ENCODE measurements around the gene WNT2B.

Gene WNT2B

DNA sequence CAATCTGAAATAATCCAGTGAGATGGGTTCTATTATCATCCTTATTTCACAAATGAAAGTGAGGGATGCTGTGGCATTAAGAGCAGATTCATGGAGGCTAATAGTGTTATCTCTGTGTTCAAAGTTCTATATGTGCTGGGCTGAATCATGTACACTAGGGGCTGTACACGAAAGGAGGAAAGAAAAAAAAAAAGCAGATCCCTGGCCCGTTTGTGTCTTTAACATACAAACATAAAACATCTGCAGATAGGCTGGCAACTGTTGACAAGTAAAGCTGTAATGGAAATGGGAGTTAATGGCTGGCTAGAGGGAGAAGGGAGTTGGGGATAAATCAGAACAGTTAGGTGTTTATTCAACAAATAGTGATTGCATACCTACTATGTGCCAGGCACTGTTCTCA lies 3.1 kb downstream of the WNT2B start:
- no peak overlapping the region for H3K4me3 Mint-ChIP-seq
- no peak overlapping the region for H3K27ac Mint-ChIP-seq
- H3K9me3 Mint-ChIP-seq, result no peaks in the 10 kb centered on the region
- no peaks in the 10 kb centered on the region for H3K4me1 Mint-ChIP-seq
- no peak for ATAC-seq
- no peaks in the 10 kb centered on the region for H3K36me3 Mint-ChIP-seq
- DNase-seq (ENCODE audit: low spot score in 2 of 2), result no peak

DNA sequence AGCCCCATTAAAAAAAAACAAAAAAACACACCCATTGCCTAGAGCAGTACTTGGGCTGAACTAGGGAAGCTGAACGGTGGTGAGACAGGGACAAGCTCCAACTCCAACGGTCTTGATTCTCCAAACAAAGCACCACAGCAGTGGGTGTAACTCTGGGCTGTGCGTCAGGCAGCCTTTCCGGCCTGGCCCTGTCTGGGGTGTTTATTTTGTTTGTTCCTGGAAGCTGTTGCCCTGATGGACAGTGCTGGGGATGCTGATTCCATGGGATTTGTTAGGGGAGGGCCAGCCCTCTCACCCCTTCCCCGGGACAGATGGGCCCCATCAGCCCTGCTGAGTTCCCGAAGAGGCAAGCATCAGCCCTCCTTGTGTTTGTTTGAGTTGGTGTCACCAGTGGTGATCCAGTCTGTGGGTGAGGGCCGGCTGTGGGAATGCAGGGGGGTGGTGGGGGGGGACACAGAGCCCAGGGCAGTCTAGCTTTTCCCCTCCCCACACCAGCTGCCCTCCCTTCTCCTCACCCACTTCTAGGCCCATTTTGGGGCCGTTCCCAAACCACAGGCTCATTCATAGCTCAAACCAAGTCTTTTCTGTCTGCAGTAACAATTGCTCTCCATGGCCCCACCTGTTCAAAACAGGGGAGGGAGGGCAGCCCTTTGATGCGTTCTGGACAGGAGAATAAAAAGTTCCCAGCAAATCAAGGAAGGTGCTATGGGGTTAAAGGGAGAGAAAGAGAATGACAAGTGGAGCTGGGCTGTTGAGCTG lies 4.5 kb downstream of the WNT2B start:
- Mint-ChIP-seq H3K9me3 (no peaks in the 10 kb centered on the region), H3K4me1 (no peaks in the 10 kb centered on the region), H3K4me3 (no peak overlapping the region), H3K36me3 (no peaks in the 10 kb centered on the region), H3K27ac (no peak overlapping the region)
- ATAC-seq (no peak), DNase-seq (ENCODE audit: low spot score in 2 of 2) (no peak)

DNA sequence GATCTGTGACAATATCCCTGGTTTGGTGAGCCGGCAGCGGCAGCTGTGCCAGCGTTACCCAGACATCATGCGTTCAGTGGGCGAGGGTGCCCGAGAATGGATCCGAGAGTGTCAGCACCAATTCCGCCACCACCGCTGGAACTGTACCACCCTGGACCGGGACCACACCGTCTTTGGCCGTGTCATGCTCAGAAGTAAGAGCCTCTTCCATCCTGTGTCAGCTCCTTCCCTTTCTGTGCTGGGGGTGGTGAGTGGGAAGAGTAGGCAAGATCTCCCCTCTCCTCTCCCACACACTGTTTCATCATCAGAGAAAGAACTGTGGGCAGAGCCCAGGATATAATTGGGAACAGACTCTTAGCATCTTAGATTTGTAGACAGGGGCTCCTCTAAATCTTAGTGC lies 6.1 kb downstream of the WNT2B start:
- Mint-ChIP-seq H3K4me1 (no peaks in the 10 kb centered on the region), H3K27ac (no peak overlapping the region), H3K9me3 (no peaks in the 10 kb centered on the region), H3K36me3 (no peaks in the 10 kb centered on the region), H3K4me3 (no peak overlapping the region)
- ATAC-seq, result no peak
- no peak for DNase-seq (ENCODE audit: low spot score in 2 of 2)

DNA sequence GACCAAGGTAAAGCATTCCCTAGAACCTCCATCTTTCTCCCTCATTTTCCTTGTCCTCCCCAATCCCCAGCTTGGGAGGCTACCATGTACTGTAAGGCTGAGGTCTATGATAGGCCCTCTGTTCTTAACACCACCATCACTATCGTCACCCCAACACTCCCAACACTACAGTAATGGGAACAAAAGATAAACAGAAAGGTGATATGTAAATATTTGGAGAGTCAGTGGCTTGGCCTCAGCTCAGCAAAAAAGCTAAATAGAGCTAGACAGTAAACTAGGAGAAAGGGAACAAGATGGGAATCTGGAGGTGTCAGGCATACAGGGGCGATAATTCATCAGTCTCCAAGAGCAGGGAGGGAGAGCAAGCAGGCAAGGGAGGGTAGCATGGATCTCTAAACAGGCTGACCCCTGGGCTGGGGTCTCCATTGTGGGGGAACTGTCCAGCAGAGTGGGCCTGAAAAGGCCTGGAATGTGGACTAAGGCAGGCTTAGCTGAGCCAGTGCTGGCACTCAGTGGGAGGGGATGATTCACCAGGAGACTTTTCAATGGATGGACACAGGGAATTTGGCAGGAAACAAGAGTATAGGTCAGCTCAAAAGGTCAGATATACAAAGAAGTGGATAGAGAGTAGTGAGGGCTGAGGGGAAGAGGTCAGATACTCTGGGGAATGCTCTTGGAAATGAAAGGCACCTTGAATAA lies 6.7 kb downstream of the WNT2B start:
- H3K27ac Mint-ChIP-seq, result no peak overlapping the region
- no peak overlapping the region for H3K4me3 Mint-ChIP-seq
- no peaks in the 10 kb centered on the region for H3K9me3 Mint-ChIP-seq
- ATAC-seq (no peak), DNase-seq (ENCODE audit: low spot score in 2 of 2) (no peak)
- H3K36me3 Mint-ChIP-seq, result no peaks in the 10 kb centered on the region
- H3K4me1 Mint-ChIP-seq, result no peaks in the 10 kb centered on the region

DNA sequence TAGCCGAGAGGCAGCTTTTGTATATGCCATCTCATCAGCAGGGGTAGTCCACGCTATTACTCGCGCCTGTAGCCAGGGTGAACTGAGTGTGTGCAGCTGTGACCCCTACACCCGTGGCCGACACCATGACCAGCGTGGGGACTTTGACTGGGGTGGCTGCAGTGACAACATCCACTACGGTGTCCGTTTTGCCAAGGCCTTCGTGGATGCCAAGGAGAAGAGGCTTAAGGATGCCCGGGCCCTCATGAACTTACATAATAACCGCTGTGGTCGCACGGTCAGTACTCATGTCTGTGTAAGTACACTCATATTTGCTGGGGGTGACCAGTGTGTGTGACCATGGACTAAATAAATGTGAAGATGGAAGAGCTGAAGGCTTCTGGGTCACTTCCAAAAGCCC lies 7.4 kb downstream of the WNT2B start:
- Mint-ChIP-seq H3K27ac (no peak overlapping the region), H3K4me1 (no peaks in the 10 kb centered on the region), H3K4me3 (no peak overlapping the region), H3K36me3 (no peaks in the 10 kb centered on the region), H3K9me3 (no peaks in the 10 kb centered on the region)
- ATAC-seq (no peak), DNase-seq (ENCODE audit: low spot score in 2 of 2) (no peak)

DNA sequence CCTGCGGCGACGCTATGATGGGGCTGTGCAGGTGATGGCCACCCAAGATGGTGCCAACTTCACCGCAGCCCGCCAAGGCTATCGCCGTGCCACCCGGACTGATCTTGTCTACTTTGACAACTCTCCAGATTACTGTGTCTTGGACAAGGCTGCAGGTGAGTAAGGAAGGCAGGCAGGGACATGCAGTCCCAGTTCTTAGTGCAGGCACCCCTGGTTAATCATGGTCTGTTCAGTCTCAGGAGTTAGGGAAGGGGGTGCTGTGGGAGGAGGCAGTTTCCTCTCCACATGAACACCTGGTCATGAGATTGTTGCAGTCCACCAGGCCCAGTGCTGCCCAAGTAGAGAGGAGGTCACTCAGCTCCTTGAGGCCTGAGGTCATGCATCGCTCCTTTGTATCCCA lies 8.5 kb downstream of the WNT2B start:
- H3K9me3 Mint-ChIP-seq, result no peaks in the 10 kb centered on the region
- H3K27ac Mint-ChIP-seq, result no peak overlapping the region
- no peak overlapping the region for H3K4me3 Mint-ChIP-seq
- ATAC-seq (no peak), DNase-seq (ENCODE audit: low spot score in 2 of 2) (no peak)
- H3K36me3 Mint-ChIP-seq, result no peaks in the 10 kb centered on the region
- no peaks in the 10 kb centered on the region for H3K4me1 Mint-ChIP-seq

DNA sequence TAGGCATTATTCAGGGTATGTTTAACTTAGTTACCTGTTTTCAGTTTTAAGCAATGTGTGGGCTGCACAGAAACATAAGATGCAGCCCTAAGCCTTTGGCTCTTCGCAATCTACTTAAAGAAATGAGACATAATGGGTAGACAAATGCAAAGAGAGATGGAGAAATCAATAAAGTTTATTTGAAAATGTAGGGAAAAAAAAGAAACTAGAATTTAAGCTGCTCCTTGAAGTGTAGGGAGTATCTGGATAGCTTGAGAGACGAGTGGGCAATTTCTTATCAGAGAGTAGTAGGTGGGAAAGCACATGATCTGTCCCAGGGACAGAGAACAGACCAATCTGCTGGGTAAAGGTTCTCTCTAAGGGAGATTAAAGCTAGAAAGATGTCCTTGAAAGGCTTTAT lies 8.9 kb downstream of the WNT2B start:
- no peak overlapping the region for H3K4me3 Mint-ChIP-seq
- no peak for ATAC-seq
- no peaks in the 10 kb centered on the region for H3K36me3 Mint-ChIP-seq
- H3K4me1 Mint-ChIP-seq, result no peaks in the 10 kb centered on the region
- no peaks in the 10 kb centered on the region for H3K9me3 Mint-ChIP-seq
- no peak overlapping the region for H3K27ac Mint-ChIP-seq
- no peak for DNase-seq (ENCODE audit: low spot score in 2 of 2)

DNA sequence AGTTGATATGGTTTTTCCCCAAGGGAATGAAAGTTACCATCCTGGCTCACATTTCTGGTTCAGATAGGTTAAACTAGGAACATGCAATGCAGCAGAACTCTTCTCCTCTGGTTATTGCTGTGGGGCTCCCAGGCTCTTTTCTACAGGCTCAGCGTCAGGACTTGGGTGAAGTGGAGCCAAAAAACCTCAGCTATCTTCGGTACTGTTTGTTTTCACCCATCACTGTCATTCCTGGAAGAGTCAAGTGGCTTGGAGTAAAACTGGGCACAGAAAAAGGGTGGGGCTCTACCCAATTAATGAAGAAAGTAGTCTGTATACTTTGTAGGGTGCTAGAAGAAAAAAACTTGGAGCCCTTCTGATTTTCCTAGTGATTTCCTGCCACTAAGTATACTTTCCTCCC lies 9.4 kb downstream of the WNT2B start:
- Mint-ChIP-seq H3K36me3 (no peaks in the 10 kb centered on the region), H3K27ac (no peak overlapping the region), H3K4me3 (no peak overlapping the region), H3K4me1 (no peaks in the 10 kb centered on the region), H3K9me3 (no peaks in the 10 kb centered on the region)
- DNase-seq (ENCODE audit: low spot score in 2 of 2) (no peak), ATAC-seq (no peak)

DNA sequence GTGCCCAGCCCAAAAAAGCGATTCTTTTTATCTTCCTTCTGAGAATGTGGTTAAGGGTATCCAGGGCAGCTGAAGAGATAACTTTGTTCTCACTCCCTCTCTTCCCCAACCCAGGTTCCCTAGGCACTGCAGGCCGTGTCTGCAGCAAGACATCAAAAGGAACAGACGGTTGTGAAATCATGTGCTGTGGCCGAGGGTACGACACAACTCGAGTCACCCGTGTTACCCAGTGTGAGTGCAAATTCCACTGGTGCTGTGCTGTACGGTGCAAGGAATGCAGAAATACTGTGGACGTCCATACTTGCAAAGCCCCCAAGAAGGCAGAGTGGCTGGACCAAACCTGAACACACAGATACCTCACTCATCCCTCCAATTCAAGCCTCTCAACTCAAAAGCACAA lies 11.4 kb downstream of the WNT2B start:
- ATAC-seq (no peak), DNase-seq (ENCODE audit: low spot score in 2 of 2) (no peak)
- no peaks in the 10 kb centered on the region for H3K4me1 Mint-ChIP-seq
- no peaks in the 10 kb centered on the region for H3K9me3 Mint-ChIP-seq
- H3K27ac Mint-ChIP-seq, result no peak overlapping the region
- H3K4me3 Mint-ChIP-seq, result no peak overlapping the region
- H3K36me3 Mint-ChIP-seq, result no peaks in the 10 kb centered on the region

DNA sequence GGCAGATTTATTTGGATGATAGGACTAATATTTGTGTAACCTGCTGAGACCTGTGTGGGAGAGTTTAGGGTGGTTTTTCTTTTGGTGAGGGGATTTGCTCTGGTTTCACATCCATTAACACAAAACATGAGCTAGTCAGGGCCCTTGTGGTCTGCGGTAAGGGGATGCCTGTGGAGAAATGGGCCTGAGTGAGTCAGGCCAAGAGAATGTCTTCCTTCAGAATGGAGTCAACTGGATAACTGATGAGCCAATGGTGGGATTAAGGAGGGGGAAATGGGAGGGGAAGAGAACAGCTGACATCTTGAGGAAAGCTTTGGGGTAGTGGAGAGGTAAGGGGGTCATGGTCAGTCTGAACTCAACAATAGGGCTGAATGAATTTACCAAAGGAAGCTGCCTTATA lies 13.9 kb downstream of the WNT2B start:
- no peak for DNase-seq (ENCODE audit: low spot score in 2 of 2)
- Mint-ChIP-seq H3K36me3 (no peaks in the 10 kb centered on the region), H3K9me3 (no peaks in the 10 kb centered on the region), H3K4me3 (no peak overlapping the region), H3K4me1 (no peaks in the 10 kb centered on the region), H3K27ac (no peak overlapping the region)
- ATAC-seq, result no peak

DNA sequence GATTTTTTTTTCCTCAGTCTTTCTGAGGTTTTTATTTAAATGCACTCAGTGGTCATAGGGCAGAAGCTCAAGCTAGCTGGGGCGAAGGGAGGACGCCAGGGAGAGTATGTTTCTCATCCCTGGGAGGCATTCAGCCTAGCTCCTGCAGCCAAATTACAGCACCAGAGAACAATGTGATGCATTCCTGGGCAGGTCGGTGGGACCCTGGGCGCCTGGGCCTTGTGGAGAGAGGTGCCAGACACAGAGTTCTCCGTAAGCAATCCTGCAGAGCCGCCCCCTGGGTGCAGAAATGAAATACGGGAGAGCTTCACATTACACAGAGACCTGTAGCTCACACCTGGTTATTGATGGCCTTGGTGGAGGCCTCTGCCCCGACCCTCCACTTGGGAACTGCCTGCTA lies 15.5 kb downstream of the WNT2B start:
- no peak for ATAC-seq
- Mint-ChIP-seq H3K4me3 (no peak overlapping the region), H3K9me3 (no peaks in the 10 kb centered on the region), H3K27ac (peak overlapping the region; percentile 36), H3K4me1 (no peaks in the 10 kb centered on the region), H3K36me3 (no peaks in the 10 kb centered on the region)
- no peak for DNase-seq (ENCODE audit: low spot score in 2 of 2)

DNA sequence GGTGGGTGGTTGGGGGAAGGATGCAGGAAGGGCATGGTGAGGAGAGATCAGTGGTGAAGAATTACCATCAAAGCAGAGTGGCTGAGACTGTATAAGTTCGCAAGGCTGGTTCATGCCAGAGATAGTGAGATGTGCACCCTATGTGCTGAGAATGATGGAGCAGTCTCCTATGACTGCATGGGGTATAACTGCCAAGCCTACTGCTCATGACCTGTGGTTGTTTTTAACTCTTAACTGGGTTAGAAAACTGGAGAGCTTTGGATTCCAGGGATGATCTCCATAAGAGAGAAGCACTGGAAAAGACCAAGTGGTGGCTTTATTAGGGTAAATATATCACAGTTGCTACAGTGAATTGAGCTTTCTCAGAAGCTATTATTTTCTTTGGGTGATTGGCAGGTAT lies 16.2 kb downstream of the WNT2B start:
- peak overlapping the region; percentile 36 for H3K27ac Mint-ChIP-seq
- no peak overlapping the region for H3K4me3 Mint-ChIP-seq
- no peak for ATAC-seq
- no peaks in the 10 kb centered on the region for H3K4me1 Mint-ChIP-seq
- no peaks in the 10 kb centered on the region for H3K36me3 Mint-ChIP-seq
- no peaks in the 10 kb centered on the region for H3K9me3 Mint-ChIP-seq
- no peak for DNase-seq (ENCODE audit: low spot score in 2 of 2)

DNA sequence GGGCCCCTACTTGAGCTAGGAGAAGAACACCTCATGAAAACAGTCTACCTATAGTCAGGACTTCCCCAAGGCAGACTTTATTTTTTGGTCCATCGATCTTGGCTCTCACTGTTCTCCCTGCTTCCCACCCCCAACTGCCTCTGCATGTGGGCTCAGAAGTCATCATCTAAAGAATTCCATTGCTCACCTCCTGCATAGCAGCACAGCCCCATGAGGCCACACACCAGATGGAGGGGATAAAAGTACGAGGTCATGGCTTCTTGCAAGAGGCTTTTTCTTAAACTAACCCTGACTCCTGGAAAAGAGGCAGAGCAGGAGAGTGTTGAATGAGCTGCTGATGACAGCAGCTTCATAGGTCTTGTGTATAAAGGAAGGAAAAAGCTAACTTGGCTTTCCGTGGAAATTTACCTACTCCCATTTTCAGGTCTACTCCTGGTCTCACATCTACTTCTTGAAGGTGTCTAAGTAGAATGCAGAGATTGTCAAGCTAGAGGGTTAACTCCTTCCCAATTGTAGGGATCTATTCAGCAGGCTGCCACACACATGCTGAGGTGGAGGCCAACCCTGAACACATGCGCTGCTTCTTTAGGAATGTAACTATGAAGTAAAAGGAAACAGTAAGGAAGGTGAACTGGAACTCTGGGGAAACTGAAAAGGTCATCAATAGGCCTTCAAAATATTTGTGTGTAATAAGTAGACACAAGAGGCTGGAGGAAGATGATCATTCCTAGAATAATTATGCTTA lies 18.7 kb downstream of the WNT2B start:
- H3K36me3 Mint-ChIP-seq, result no peaks in the 10 kb centered on the region
- no peak overlapping the region for H3K27ac Mint-ChIP-seq
- ATAC-seq, result no peak
- H3K4me1 Mint-ChIP-seq, result no peaks in the 10 kb centered on the region
- H3K9me3 Mint-ChIP-seq, result no peaks in the 10 kb centered on the region
- no peak overlapping the region for H3K4me3 Mint-ChIP-seq
- DNase-seq (ENCODE audit: low spot score in 2 of 2), result no peak

DNA sequence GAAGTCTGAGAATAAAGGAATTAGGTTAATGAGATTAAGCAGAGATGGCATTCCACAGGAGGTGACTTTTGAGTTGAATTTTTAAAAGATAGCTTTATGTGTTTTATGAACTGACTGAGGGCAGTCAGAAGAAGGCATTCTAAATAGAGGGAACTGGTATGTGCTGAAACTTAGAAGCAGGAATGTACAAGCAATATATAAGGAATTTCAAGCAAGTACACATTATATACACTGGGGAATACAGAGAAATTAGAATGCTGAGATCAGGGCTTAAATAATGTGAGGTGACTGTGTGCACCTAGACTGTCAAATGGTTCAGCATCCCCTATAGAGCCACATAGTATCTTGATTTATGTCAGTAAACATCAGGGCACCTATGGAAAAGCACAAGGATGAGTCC lies 19.3 kb downstream of the WNT2B start:
- H3K36me3 Mint-ChIP-seq, result no peaks in the 10 kb centered on the region
- H3K4me1 Mint-ChIP-seq, result no peaks in the 10 kb centered on the region
- ATAC-seq (no peak), DNase-seq (ENCODE audit: low spot score in 2 of 2) (no peak)
- no peak overlapping the region for H3K27ac Mint-ChIP-seq
- no peaks in the 10 kb centered on the region for H3K9me3 Mint-ChIP-seq
- no peak overlapping the region for H3K4me3 Mint-ChIP-seq

DNA sequence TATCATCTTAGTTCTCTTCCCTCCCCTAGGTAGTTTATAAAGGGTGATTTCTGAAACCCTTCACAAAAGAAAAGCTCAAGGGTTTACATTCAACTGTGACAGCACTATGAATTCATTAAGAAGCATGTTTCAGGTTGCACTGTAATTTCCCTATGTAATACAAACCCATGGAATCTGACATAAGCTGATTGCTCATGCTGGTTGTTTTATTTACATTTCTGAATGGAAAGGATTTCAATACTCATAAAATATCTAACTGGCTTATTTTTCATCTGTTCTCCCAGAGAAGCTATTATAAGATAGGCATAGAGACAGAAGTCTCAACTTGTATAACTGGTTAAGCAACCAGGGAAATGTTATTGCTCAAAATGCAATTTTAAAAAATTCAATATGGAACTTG lies 20.5 kb downstream of the WNT2B start:
- Mint-ChIP-seq H3K36me3 (no peaks in the 10 kb centered on the region), H3K9me3 (no peaks in the 10 kb centered on the region)
- ATAC-seq, result no peak

DNA sequence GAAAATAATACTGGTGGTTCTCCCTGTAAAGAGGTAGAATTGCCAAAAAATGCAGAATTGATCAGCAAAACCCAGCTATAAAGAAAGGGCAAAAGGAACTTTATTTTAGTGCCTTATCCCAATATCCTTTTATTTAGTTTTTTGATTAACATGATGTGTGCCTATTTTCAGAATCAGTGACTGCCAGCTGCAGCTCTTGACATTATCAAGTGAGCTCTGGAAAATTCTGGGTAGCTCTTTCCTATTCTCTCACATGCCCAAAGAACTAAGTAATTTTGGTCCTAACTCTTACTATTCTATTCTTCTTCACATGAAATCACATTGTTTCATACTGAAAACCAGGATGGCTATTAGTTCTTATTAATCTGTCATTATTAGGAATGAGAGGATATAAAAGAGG lies 22.1 kb downstream of the WNT2B start:
- H3K9me3 Mint-ChIP-seq, result no peaks in the 10 kb centered on the region
- H3K36me3 Mint-ChIP-seq, result no peaks in the 10 kb centered on the region
- no peak overlapping the region for H3K27ac Mint-ChIP-seq
- no peak for DNase-seq (ENCODE audit: low spot score in 2 of 2)
- no peak overlapping the region for H3K4me3 Mint-ChIP-seq
- H3K4me1 Mint-ChIP-seq, result no peaks in the 10 kb centered on the region
- no peak for ATAC-seq

More for the DNA sequence above, 20.5 kb downstream of the WNT2B start:
- Mint-ChIP-seq H3K4me3 (no peak overlapping the region), H3K27ac (no peak overlapping the region), H3K4me1 (no peaks in the 10 kb centered on the region)
- DNase-seq (ENCODE audit: low spot score in 2 of 2), result no peak

Data from stimulated activated effector memory CD8-positive, alpha-beta T cell treated with anti-CD3 and anti-CD28 coated beads, Interleukin-12 subunit alpha, Interleukin-12 subunit beta, amount 100 ng/mL, for 72 hours (primary cell).